ENCODE data around the gene MOK. TPM values are rescaled to one million over a fixed set of nuclear protein-coding genes. Genes with fewer than 3 reads are reported as not detected.

Gene MOK
- polyA plus RNA-seq, 1 donor from 2014 or later: 63.6 TPM

DNA sequence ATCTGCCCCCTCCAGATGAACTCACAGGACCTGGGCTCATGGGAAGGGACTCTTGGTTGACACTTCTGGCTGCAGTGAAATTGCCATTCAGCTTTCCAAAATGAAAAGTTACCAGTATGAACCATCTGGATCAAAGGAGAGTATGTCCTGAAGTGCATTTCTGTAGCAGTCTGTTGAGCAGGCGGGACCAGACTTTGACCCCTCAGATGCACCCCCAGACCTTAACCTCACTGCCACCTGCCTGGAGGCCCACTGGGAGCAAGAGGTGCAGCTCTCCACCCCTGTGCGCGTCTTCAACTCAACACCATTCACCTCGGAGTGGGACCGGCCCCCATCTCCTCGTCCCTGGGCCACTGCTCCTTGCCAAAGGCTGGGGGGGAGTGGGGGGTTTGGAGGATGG lies 55.0 kb downstream of the MOK start:
- Histone ChIP-seq H3K27ac (ENCODE audit: low read length) (no peak overlapping the region), H3K36me3 (ENCODE audit: insufficient read depth, low read length) (no peaks in the 10 kb centered on the region), H3K9me2 (ENCODE audit: insufficient read depth, low read length) (no peaks in the 10 kb centered on the region), H4K20me1 (ENCODE audit: insufficient read depth) (no peaks in the 10 kb centered on the region), H3K4me2 (ENCODE audit: low read length) (no peak overlapping the region), H3K9me3 (ENCODE audit: low read length) (no peaks in the 10 kb centered on the region), H3K79me2 (replicated peaks; ENCODE audit: insufficient read depth, low read length) (no peaks in the 10 kb centered on the region), H3K9ac (ENCODE audit: low read length) (no peak overlapping the region), H2AFZ (ENCODE audit: low read depth, low read length) (no peak overlapping the region), H3K27me3 (ENCODE audit: insufficient read depth, low read depth, low read length) (no peaks in the 10 kb centered on the region), H3K4me3 (ENCODE audit: low read length) (no peak overlapping the region), H3F3A (ENCODE audit: insufficient read depth, low read length, poor library complexity, severe bottlenecking) (no peaks in the 10 kb centered on the region)
- TF ChIP-seq POLR2AphosphoS5 (IDR thresholded peaks at IDR 0.05) (no peak), RAD21 (conservative IDR thresholded peaks at IDR 0.05) (no peak), TAF1 (IDR thresholded peaks at IDR 0.05; ENCODE audit: low read depth) (no peak), EZH2 (IDR thresholded peaks at IDR 0.05; ENCODE audit: borderline replicate concordance, insufficient read depth, low read length, poor library complexity, severe bottlenecking) (no peak), EP300 (conservative IDR thresholded peaks at IDR 0.05; ENCODE audit: poor library complexity, severe bottlenecking) (no peak), MXI1 (conservative IDR thresholded peaks at IDR 0.05; ENCODE audit: poor library complexity, severe bottlenecking) (no peak), SMC3 (conservative IDR thresholded peaks at IDR 0.05; ENCODE audit: poor library complexity) (no peak)
- TF ChIP-seq, protein P1, sequence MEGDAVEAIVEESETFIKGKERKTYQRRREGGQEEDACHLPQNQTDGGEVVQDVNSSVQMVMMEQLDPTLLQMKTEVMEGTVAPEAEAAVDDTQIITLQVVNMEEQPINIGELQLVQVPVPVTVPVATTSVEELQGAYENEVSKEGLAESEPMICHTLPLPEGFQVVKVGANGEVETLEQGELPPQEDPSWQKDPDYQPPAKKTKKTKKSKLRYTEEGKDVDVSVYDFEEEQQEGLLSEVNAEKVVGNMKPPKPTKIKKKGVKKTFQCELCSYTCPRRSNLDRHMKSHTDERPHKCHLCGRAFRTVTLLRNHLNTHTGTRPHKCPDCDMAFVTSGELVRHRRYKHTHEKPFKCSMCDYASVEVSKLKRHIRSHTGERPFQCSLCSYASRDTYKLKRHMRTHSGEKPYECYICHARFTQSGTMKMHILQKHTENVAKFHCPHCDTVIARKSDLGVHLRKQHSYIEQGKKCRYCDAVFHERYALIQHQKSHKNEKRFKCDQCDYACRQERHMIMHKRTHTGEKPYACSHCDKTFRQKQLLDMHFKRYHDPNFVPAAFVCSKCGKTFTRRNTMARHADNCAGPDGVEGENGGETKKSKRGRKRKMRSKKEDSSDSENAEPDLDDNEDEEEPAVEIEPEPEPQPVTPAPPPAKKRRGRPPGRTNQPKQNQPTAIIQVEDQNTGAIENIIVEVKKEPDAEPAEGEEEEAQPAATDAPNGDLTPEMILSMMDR (IDR thresholded peaks at IDR 0.05; ENCODE audit: poor library complexity, severe bottlenecking): no peak
- TF ChIP-seq, protein P2, sequence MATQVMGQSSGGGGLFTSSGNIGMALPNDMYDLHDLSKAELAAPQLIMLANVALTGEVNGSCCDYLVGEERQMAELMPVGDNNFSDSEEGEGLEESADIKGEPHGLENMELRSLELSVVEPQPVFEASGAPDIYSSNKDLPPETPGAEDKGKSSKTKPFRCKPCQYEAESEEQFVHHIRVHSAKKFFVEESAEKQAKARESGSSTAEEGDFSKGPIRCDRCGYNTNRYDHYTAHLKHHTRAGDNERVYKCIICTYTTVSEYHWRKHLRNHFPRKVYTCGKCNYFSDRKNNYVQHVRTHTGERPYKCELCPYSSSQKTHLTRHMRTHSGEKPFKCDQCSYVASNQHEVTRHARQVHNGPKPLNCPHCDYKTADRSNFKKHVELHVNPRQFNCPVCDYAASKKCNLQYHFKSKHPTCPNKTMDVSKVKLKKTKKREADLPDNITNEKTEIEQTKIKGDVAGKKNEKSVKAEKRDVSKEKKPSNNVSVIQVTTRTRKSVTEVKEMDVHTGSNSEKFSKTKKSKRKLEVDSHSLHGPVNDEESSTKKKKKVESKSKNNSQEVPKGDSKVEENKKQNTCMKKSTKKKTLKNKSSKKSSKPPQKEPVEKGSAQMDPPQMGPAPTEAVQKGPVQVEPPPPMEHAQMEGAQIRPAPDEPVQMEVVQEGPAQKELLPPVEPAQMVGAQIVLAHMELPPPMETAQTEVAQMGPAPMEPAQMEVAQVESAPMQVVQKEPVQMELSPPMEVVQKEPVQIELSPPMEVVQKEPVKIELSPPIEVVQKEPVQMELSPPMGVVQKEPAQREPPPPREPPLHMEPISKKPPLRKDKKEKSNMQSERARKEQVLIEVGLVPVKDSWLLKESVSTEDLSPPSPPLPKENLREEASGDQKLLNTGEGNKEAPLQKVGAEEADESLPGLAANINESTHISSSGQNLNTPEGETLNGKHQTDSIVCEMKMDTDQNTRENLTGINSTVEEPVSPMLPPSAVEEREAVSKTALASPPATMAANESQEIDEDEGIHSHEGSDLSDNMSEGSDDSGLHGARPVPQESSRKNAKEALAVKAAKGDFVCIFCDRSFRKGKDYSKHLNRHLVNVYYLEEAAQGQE (IDR thresholded peaks at IDR 0.05; ENCODE audit: borderline replicate concordance): no peak

DNA sequence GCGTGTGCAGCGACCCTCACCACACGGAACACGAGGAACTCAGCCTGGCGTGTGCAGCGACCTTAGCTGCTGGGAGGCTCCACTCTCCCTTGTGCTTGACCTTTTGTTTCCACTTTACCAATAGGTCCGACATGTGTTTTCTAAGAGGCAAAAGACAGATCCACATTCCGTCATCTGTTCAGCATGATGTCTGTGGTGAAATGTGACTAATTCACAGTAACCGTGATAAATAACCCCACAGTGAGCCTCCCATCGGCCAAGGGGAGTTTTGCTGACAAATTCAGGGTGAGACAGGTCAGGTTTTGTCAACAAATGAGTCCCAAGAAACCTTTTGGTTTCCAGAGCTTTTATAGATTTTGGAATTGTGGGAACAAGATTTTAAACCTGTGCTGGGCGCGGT lies 55.9 kb downstream of the MOK start:
- H4K20me1 ChIP-seq (ENCODE audit: insufficient read depth): no peaks in the 10 kb centered on the region
- TF ChIP-seq MXI1 (conservative IDR thresholded peaks at IDR 0.05; ENCODE audit: poor library complexity, severe bottlenecking): no peak
- TF ChIP-seq EZH2 (IDR thresholded peaks at IDR 0.05; ENCODE audit: borderline replicate concordance, insufficient read depth, low read length, poor library complexity, severe bottlenecking): no peak
- no peak for TF ChIP-seq SMC3 (conservative IDR thresholded peaks at IDR 0.05; ENCODE audit: poor library complexity)
- TF ChIP-seq EP300 (conservative IDR thresholded peaks at IDR 0.05; ENCODE audit: poor library complexity, severe bottlenecking): no peak
- TF ChIP-seq, protein P1 (IDR thresholded peaks at IDR 0.05; ENCODE audit: poor library complexity, severe bottlenecking): no peak
- TF ChIP-seq, protein P2 (IDR thresholded peaks at IDR 0.05; ENCODE audit: borderline replicate concordance): no peak
- TF ChIP-seq RAD21 (conservative IDR thresholded peaks at IDR 0.05): no peak
- TF ChIP-seq POLR2AphosphoS5 (IDR thresholded peaks at IDR 0.05): no peak
- TF ChIP-seq TAF1 (IDR thresholded peaks at IDR 0.05; ENCODE audit: low read depth): no peak
- H2AFZ ChIP-seq (ENCODE audit: low read depth, low read length): no peak overlapping the region
- no peak overlapping the region for H3K4me2 ChIP-seq (ENCODE audit: low read length)
- no peak overlapping the region for H3K4me3 ChIP-seq (ENCODE audit: low read length)
- no peaks in the 10 kb centered on the region for H3K9me2 ChIP-seq (ENCODE audit: insufficient read depth, low read length)
- no peaks in the 10 kb centered on the region for H3K36me3 ChIP-seq (ENCODE audit: insufficient read depth, low read length)
- H3F3A ChIP-seq (ENCODE audit: insufficient read depth, low read length, poor library complexity, severe bottlenecking): no peaks in the 10 kb centered on the region
- no peaks in the 10 kb centered on the region for H3K27me3 ChIP-seq (ENCODE audit: insufficient read depth, low read depth, low read length)
- H3K9ac ChIP-seq (ENCODE audit: low read length): no peak overlapping the region
- no peaks in the 10 kb centered on the region for H3K79me2 ChIP-seq (replicated peaks; ENCODE audit: insufficient read depth, low read length)
- H3K27ac ChIP-seq (ENCODE audit: low read length): no peak overlapping the region
- no peaks in the 10 kb centered on the region for H3K9me3 ChIP-seq (ENCODE audit: low read length)

Data from neural cell (in vitro differentiated cells).